ENCODE results near the gene GPR171. TPM values are rescaled to one million over a fixed set of nuclear protein-coding genes. Genes with fewer than 3 reads are reported as not detected.

GPR171 gene
- total and polyA plus RNA-seq, 2 of the 13 experiments (the other 11 are each of a cell fraction or from before 2014, with no cell fraction given): not detected

DNA sequence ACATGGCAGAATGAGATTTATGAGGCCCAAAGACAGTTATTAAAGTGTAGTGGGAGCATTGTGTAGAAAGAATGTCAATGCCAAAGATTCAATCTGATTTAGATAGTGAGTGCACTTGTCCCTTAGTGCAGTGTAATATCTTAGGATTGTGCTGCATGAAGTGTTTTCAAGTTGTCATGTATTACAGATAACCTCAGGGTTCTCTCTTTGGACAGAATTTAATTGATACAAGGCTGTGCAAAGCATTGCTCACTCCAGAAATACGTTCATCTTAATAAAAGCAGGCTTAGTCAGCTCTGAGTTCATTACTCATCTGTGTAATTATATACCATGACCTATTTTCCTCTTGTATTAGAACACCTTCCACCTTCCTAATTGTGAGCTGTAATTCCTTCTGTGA is 16.0 kb upstream of the GPR171 start (continued):
- TF ChIP-seq, protein P1, sequence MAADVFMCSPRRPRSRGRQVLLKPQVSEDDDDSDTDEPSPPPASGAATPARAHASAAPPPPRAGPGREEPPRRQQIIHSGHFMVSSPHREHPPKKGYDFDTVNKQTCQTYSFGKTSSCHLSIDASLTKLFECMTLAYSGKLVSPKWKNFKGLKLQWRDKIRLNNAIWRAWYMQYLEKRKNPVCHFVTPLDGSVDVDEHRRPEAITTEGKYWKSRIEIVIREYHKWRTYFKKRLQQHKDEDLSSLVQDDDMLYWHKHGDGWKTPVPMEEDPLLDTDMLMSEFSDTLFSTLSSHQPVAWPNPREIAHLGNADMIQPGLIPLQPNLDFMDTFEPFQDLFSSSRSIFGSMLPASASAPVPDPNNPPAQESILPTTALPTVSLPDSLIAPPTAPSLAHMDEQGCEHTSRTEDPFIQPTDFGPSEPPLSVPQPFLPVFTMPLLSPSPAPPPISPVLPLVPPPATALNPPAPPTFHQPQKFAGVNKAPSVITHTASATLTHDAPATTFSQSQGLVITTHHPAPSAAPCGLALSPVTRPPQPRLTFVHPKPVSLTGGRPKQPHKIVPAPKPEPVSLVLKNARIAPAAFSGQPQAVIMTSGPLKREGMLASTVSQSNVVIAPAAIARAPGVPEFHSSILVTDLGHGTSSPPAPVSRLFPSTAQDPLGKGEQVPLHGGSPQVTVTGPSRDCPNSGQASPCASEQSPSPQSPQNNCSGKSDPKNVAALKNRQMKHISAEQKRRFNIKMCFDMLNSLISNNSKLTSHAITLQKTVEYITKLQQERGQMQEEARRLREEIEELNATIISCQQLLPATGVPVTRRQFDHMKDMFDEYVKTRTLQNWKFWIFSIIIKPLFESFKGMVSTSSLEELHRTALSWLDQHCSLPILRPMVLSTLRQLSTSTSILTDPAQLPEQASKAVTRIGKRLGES (CRISPR knock-in tag; IDR thresholded peaks at IDR 0.05; ENCODE audit: borderline replicate concordance): no peak
- TF ChIP-seq ATRX (CRISPR knock-in tag; IDR thresholded peaks at IDR 0.05; ENCODE audit: borderline replicate concordance): no peak
- no peak for TF ChIP-seq THAP11 (CRISPR knock-in tag; IDR thresholded peaks at IDR 0.05)
- TF ChIP-seq, protein P2, sequence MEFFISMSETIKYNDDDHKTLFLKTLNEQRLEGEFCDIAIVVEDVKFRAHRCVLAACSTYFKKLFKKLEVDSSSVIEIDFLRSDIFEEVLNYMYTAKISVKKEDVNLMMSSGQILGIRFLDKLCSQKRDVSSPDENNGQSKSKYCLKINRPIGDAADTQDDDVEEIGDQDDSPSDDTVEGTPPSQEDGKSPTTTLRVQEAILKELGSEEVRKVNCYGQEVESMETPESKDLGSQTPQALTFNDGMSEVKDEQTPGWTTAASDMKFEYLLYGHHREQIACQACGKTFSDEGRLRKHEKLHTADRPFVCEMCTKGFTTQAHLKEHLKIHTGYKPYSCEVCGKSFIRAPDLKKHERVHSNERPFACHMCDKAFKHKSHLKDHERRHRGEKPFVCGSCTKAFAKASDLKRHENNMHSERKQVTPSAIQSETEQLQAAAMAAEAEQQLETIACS (CRISPR knock-in tag; IDR thresholded peaks at IDR 0.05): no peak
- TF ChIP-seq MZF1 (CRISPR knock-in tag; IDR thresholded peaks at IDR 0.05; ENCODE audit: borderline replicate concordance): no peak
- no peak for TF ChIP-seq RCOR2 (CRISPR knock-in tag; IDR thresholded peaks at IDR 0.05)
- TF ChIP-seq, protein P3, sequence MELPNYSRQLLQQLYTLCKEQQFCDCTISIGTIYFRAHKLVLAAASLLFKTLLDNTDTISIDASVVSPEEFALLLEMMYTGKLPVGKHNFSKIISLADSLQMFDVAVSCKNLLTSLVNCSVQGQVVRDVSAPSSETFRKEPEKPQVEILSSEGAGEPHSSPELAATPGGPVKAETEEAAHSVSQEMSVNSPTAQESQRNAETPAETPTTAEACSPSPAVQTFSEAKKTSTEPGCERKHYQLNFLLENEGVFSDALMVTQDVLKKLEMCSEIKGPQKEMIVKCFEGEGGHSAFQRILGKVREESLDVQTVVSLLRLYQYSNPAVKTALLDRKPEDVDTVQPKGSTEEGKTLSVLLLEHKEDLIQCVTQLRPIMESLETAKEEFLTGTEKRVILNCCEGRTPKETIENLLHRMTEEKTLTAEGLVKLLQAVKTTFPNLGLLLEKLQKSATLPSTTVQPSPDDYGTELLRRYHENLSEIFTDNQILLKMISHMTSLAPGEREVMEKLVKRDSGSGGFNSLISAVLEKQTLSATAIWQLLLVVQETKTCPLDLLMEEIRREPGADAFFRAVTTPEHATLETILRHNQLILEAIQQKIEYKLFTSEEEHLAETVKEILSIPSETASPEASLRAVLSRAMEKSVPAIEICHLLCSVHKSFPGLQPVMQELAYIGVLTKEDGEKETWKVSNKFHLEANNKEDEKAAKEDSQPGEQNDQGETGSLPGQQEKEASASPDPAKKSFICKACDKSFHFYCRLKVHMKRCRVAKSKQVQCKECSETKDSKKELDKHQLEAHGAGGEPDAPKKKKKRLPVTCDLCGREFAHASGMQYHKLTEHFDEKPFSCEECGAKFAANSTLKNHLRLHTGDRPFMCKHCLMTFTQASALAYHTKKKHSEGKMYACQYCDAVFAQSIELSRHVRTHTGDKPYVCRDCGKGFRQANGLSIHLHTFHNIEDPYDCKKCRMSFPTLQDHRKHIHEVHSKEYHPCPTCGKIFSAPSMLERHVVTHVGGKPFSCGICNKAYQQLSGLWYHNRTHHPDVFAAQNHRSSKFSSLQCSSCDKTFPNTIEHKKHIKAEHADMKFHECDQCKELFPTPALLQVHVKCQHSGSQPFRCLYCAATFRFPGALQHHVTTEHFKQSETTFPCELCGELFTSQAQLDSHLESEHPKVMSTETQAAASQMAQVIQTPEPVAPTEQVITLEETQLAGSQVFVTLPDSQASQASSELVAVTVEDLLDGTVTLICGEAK (IDR thresholded peaks at IDR 0.05): no peak
- TF ChIP-seq, protein P3 (CRISPR knock-in tag; IDR thresholded peaks at IDR 0.05): no peak
- TF ChIP-seq, protein P4, sequence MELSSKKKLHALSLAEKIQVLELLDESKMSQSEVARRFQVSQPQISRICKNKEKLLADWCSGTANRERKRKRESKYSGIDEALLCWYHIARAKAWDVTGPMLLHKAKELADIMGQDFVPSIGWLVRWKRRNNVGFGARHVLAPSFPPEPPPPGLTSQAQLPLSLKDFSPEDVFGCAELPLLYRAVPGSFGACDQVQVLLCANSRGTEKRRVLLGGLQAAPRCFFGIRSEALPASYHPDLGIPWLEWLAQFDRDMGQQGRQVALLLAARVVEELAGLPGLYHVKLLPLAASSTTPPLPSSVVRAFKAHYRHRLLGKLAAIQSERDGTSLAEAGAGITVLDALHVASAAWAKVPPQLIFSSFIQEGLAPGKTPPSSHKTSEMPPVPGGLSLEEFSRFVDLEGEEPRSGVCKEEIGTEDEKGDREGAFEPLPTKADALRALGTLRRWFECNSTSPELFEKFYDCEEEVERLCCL (CRISPR knock-in tag; IDR thresholded peaks at IDR 0.05; ENCODE audit: borderline replicate concordance): no peak

All from HepG2 (cell line).